Activated T-helper 1 cell treated with Interleukin-2 at 50 U/mL for 16 hours (primary cell): ENCODE data around the gene FLVCR1.
"Not testable (repeated sequence)": the region's sequence is repeated elsewhere in the genome, so short reads cannot be mapped to it uniquely, and the experiment has no call there.

ENCODE experiments used
- DNase-seq: peaks from one replicate; pipeline ENCODE4 v3.0.0-alpha.2; 2020; ENCODE audit warnings: low read depth

FLVCR1 gene

DNA sequence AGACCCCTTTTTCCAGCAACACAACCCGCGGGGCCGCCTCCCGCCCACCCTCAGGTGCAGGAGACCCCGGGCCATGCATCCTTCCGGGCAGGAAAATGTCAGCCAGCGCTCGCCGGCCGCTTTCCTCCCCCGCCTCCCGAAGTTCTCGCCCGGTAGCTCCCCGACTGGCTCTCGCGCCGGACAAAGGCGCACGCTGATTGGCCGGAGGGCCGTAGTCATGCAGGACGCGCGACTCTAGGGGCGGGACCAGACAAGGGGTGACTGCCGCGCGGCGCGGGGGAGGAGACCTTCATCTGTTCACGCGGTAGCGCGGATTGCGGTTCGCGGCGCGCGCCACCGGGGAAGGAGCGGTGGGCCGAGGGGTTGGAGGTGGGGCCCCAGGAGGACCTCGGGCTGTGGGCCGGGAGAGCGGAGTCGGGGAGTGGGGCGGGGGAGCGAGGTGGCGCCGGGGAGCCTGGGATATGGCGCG, at the start of gene FLVCR1:
FLVCR1 (plus strand) TSS at position 284 of the 469 bp plus-strand sequence; CDS start at position 462, 178 bp downstream.
- peak; percentile 85 for DNase-seq

DNA sequence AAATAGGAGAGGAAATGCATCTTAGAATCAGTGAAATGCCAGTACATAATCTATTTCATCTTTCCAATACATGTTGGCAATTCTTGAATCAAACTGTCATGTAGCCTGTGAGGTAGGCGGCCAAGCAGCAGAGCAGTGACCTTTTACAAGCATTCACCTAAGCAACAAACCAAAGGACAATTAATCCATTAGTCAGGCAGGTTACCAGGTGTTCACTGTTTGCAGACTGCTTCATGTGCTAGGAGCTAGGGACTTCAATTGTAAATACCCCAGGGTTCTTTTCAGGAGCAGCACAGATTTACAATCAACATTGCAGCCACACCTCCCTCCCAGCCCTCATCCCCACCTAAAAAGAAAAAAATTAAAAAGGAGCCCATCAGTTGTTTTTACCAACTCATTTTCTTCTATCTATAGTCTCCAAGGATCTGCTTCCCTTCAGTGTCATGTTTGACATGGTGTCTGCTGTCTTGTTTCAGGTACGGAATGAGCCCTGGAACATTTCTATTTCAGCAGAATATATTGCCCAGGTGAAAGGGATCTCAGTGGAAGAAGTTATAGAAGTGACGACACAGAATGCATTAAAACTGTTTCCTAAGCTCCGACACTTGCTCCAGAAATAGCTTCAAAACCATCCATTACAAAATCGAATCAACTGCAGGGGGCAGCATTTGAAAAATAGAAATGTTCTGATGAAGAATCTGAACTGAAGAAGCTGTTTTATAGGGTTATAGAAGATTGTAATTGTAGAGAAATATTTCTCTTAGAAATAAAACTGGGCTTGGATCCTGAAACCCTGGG, 43.3 kb upstream of the FLVCR1 start:
- no peak for DNase-seq

DNA sequence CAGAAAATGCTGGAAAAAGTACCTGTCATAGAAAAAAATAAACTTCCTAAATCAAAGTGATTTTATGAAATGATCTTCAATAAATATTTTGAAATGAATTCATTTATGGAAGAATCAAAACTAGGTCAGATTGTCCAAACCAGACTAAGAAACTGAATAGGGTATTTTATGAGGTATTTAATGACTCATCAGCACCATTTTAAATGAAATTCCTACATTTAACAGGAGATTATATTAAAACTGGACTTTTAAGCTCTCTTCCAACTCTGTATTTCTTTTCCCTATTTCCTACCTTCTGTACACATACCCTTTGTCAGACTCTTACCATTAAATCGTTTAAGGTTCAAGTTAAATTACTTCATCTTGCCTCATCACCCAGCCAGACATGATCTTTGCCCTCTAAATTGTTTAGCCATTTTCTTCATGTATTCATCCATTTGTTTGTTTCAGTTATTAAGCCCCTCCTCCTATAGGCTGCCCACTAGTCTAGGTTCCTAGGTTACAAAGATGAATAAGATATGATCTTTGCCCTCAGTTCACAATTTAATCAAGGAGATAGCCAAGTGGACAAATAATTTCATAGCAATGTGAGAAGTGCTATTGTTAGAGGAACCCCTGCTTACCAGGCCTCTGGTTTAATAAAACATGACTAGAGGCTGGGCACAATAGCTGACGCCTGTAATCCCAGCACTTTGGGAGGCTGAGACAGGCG, 41.4 kb upstream of the FLVCR1 start:
- no peak for DNase-seq

DNA sequence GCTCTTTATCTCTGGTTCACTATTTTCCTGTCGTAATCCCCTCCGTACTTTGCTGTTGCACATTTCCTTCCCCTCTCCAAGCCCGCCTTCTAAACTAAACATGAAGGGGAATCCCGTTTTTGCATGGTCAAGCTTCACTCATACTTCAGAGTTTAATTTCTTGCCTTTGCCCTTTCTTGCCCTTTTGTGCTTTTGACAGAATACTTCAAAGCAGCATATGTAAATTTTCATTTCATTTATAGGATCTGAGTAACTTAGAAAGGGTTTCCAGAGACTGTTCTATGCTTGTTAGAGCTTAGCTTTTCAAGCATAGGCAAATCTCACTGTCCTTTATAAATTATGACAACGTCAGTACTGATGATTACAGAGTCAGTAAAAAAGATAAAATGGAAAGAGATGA, 38.3 kb upstream of the FLVCR1 start:
- no peak for DNase-seq

DNA sequence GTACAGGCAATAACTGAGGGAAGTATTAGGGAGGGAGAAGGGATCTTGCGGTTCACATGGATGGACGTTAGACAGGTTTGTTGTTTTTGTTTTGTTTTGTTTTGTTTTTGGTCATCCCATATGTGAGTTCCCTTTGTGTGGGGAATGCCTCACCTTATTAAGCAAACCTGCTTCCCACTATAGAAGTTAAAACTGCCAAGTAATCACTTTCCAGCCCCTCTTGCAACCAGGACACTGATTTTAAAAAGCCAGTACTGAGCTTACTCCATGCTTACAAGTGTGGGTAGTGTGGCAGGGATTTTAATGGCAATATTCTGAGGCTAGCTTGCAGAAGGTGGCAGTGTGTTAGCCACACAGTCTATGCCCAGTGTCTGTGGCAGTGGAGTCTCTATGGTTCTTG, 37.1 kb upstream of the FLVCR1 start:
- DNase-seq, result no peak

DNA sequence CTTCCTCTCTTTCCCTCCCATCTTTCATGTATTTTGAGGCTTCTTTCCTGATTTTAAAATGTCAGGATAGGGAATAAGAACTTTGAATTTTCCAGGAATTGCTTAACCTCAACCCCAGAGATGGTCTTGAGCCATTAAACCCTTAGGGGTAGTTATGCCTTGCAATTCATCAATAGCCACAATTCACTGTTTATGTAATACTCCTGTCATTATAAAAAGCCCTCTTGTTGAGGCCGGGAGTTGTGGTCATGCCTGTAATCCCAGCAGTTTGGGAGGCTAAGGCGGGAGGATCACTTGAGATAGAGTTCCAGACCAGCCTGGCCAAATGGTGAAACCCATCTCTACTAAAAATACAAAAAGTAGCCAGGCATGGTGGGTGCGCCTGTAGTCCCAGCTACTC, 35.1 kb upstream of the FLVCR1 start:
- DNase-seq, result no peak

DNA sequence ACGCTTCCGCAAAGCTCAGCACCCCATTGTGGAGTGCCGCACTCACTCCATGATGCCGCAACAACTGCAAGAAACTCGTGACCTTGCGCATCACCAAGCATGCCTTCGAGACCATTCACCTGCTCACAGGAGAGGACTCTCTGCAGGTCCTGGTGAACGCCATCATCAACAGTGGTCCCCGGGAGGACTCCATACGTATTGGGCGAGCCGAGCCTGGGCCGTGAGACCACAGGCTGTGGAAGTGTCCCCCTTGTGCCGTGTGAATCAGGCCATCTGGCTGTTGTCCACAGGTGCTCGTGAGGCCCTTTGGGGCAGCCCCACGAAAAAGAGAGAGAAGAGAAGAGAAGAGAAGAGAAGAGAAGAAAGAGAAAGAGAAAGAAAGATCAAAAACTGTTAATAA, 33.9 kb upstream of the FLVCR1 start:
- DNase-seq, result no peak

DNA sequence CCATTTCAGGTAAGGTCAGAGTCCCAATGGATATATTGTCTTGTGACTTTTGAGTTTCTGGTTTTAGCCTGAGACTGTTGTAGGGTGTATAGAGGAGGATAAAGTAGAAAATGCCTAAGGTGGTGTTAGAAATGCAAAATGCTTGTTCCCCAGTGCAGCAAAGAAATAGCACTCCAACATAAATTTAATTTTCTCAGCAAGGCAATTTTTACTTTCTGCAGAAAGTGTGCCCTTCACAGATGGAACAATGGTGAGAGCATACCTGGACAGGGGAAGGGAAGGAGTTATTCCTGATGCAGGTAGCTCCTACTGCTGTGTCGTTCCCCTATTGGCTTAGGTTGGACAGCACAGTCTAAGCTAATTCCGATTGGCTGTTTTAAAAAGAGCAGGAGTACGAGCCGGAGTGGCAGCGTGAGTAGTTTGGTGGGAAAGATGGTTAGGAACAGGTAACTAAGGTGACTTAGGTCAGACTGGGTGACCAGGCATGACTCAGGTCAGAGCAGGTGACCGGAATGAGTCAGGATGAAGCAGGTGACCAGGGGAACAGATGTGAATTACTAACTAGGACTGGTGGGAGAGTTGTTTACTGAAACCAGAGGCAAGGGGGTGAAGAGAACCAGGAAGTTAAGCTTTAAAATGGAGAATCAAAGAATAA, 32.1 kb upstream of the FLVCR1 start:
- DNase-seq, result no peak

DNA sequence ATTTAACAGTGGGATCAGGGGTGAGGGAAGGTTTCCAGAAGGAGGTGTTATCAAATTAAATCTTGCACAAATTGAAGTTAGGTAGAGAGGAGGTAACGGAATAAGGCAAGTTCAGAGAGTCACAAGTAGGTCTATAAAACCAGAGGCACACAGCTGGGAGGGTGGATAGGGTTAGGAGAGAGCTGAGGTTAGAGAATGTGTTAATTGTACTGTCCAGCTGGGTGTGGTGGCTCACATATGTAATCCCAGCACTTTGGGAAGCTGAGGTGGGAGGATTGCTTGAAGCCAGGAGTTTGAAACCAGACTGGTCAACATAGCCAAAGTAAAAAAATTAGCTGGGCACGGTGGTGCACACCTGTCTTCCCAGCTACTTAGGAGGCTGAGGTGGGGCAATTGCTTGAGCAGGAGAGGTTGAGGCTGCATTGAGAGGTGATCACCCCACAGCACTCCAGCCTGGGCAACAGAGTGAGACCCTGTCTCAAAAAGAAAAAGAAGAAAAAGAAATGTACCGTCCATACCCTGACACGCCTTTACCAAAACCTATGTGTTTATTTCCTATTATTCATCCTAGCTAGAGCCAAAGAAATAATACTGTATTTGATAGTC, 30.8 kb upstream of the FLVCR1 start:
- no peak for DNase-seq

DNA sequence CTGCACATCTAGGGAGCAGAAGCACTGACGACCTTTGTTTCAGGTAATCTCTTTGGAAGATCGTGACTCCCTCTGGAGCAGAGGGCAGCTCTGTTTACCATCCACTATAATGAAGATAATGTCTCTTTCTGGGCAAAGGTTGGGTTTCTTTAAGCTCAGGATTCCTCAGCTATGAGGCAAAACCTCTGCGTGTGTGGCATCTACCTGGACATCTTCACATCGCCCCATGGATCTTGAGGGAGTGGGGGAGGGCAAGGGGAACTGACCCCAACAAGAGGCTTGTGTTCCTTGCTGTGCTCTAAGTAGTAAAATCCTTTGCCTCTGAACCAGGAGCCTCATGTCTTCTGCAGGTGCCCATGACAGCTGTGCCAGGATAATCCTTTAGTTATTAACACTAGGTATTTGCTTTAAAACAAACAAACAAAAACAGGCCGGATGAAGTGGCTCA, 30.2 kb upstream of the FLVCR1 start:
- no peak for DNase-seq

DNA sequence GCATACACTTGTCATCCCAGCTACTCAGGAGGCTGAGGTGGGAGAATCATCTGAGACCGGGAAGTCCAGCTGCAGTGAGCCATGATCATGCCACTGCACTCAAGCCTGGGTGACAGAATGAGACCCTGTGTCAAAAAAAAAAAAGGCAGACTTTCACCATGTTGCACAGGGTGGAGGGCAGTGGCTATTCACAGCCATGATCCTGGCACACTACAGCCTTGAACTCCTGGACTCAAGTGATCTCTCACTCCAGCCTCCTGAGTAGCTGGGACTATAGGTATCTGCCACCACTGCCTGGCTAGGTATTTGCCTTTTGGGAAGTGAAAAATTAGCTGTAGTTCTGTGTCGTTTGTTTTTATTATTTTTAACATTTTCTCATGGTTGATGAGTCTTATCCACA, 29.7 kb upstream of the FLVCR1 start:
- DNase-seq, result no peak

DNA sequence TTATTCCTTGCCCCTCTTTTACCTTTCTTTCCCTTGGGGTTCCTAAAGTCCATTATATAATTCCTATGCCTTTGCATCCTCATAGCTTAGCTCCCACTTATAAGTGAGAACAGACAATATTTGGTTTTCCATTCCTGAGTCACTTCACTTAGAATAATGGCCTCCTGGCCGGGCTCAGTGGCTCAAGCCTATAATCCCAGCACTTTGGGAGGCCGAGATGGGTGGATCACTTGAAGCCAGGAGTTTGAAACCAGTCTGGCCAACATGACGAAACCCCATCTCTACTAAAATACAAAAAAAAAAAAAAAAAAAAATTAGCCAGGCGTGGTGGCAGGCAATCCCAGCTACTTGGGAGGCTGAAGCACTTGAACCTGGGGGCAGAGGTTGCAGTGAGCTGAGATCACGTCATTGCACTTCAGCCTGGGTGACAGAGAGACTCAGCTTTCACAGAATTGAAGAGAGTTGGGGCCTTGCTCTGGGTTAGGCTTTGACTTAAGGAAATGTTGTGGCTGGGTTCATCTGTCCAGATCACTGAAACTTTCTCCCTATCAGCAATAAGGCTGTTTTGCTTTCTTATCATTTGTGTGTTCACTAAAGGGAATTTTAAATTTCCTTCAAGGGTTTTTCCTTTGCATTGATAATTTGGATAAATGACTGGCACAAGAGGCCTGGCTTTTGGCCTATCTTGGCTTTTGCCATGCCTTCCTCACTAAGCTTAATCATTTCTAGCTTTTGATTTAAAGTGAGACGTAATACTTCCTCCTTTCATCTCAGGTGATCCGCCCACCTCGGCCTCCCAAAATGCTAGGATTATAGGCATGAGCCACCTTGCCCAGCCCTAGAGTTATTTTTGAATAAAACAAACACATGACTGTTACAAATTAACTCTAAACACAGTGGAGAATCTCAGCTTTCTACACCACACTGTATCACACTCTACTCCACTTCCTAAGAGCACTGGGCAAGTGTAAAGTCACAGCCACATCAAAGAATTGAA, 24.6 kb upstream of the FLVCR1 start:
- DNase-seq, result not testable (repeated sequence)

DNA sequence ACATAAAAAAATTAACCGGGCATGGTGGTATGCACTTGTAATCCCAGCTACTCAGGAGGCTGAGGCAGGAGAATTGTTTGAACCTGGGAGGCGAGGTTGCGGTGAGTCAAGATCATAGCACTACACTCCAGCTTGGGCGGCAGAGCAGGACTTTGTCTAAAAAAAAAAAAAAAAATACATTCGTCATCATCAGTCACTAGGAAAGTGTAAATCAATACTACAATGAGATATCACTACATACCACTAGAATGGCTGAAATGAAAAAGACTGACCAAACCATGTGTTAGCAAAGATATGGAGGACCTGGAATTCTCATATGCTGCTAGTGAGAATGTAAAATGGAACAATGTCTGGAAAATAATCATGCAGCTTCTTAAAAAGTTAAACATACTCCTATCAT, 19.9 kb upstream of the FLVCR1 start:
- no peak for DNase-seq

DNA sequence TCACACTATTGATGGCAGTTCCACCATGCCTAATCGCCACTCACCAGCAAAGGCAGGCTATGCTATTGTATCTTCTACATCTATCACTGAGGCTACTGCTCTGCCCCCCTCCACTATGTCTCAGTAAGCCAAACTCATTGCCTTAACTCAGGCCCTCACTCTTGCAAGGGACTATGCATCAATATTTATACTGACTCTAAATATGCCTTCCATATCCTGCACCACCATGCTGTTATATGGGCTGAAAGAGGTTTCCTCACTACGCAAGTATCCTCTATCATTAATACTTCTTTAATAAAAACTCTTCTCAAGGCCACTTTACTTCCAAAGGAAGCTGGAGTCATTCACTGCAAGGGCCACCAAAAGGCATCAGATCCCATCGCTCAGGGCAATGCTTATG, 13.6 kb upstream of the FLVCR1 start:
- not testable (repeated sequence) for DNase-seq

DNA sequence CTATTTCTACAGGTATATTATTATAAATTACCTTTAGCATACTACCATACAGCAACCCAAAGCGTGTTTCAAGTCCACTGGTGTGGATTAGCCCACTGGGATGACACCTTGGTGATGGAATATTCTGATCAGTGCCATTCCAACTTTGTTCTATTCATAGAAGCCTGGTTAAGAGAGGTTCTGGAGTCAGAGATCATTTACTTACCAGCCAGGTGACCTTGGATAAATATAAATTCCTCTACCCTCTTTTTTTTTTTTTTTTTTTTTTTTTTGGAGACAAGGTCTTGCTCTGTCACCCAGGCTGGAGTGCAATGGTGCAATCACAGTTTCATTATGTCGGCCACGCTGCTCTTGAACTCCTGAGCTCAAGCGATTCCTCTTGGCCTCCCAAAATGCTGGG, 10.5 kb upstream of the FLVCR1 start, which contains the start of gene SPATA45:
SPATA45 (minus strand) TSS at position 101 of the 400 bp plus-strand sequence. CDS start 11,500 bp downstream, outside the sequence.
- no peak for DNase-seq

DNA sequence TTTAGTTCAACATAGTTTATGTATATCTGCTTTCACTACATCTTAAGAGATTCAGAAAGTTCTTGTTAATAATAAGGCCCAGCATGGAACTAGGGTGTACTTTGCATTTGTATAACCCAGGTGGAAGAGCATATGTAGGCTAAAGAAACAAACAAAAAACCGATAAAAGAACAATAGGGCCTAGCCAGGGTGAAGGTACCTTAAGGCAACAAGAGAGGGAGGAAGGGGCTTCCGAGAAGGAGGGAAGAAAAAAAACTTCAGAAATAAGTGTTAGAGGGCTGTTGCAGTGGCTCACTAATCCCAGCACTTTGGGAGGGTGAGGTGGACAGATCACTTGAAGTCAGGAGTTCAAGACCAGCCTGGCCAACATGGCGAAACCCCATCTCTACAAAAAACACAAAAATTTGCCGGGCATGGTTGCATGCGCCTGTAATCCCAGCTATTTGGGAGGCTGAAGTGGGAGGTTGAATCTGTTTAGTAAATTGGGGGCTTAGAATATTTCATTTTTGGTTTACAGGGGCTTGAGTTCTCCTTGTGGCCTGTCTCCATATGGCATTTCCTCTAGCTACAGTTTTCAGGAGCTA, 5.9 kb upstream of the FLVCR1 start:
- no peak for DNase-seq

DNA sequence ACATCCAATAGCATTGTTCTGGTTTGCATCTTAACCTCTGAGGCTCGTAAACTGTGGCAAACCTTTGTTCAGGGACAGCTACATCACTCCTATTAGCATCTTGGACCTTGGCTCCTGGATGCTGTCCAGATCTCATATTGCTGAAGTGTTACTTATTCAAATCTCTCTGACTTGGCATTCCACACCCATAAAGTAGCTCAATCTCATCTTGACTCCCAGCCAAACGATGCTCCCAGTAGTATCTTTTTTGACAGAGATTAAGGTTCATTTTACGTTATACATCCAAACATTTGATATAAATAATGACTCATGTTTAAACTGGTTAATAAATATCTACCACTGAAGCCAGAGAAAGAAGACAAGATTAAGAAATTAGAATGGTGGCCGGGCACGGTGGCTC, 4.4 kb upstream of the FLVCR1 start:
- DNase-seq, result no peak

DNA sequence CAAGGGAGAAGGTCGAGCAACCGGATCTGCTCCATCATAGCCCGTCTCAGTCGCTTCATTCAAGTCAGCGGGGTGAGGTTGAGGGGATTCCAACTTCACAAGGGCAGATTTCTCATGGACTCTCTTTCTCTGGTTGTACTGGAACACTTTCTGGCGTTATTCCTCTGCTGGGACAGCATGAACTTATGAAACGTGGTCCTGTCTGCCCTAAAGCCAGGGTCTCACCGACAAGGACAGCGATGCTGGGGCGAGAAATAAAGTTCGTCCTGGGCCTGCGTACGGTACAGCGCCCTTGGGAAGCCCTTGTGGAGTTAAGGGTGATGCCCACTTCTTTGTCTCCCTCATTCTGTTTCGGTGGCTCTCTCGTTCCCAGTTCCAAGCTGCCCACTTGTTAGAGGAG, 1.3 kb upstream of the FLVCR1 start:
- no peak for DNase-seq

DNA sequence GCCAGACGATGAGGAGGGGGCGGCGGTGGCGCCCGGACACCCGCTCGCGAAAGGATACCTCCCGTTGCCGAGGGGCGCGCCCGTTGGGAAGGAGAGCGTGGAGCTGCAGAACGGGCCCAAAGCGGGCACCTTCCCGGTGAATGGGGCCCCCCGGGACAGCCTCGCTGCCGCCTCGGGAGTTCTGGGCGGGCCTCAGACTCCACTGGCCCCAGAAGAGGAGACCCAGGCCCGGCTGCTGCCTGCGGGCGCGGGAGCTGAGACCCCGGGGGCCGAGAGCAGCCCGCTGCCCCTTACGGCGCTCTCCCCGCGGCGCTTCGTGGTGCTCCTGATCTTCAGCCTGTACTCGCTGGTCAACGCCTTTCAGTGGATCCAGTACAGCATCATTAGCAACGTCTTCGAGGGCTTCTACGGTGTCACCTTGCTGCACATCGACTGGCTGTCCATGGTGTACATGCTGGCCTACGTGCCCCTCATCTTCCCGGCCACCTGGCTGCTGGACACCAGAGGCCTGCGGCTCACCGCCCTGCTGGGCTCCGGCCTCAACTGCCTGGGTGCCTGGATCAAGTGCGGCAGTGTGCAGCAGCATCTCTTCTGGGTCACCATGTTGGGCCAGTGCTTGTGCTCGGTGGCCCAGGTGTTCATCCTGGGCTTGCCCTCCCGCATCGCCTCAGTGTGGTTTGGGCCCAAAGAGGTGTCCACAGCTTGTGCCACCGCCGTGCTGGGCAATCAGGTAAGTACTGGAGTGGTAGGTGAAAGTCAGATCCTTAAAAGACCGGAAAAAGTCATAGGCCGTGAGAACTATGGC, 588 bp downstream of the FLVCR1 start:
- DNase-seq, result no peak
